Stimulated activated naive CD4-positive, alpha-beta T cell (primary cell): Measurements from ENCODE around the gene CNKSR1.
"Not testable (repeated sequence)": the region's sequence is repeated elsewhere in the genome, so short reads cannot be mapped to it uniquely, and the experiment has no call there.

Experiments used
- DNase-seq, 6 experiments: peaks; one replicate each; lab custom pipeline; 2025; lab: John Stamatoyannopoulos, UW

Gene CNKSR1

GRCh38 chr1:26230682-26231081 is 53.4 kb downstream of the CNKSR1 start:
- not testable (repeated sequence) for DNase-seq

- peak; percentile 94 to 99 (median 98) for DNase-seq
These were observed 56.8 kb downstream of the CNKSR1 start, which contains the start of gene CEP85 for GRCh38 chr1:26233903-26234643. Gene CEP85, plus strand, starts transcription at chr1:26234200. Its CDS starts 5,584 bp downstream, at chr1:26239784.

- DNase-seq = peak in 3 of 6 experiments; percentile 36 to 68 (median 36)
These were observed 57.5 kb downstream of the CNKSR1 start for GRCh38 chr1:26234644-26235370.

GRCh38 chr1:26237230-26237966 is 60.1 kb downstream of the CNKSR1 start:
- no peak for DNase-seq
